ENCODE data around the gene ZNF516.

GRCh38 chr18:76356666-76357065 lies 138.4 kb downstream of the ZNF516 start:
- TF ChIP-seq ISL1 (CRISPR knock-in tag; IDR thresholded peaks at IDR 0.05) (no peak), PPARA (CRISPR knock-in tag; IDR thresholded peaks at IDR 0.05; ENCODE audit: borderline replicate concordance) (no peak), PATZ1 (CRISPR knock-in tag; IDR thresholded peaks at IDR 0.05; ENCODE audit: borderline replicate concordance) (no peak), ZFP30 (CRISPR knock-in tag; IDR thresholded peaks at IDR 0.05) (no peak), ZNF565 (CRISPR knock-in tag; conservative IDR thresholded peaks at IDR 0.05; ENCODE audit: low read depth) (no peak), GLIS3 (CRISPR knock-in tag; IDR thresholded peaks at IDR 0.05) (no peak)
